Measurements from ENCODE around the gene CCDC33. TPM values are rescaled to one million over a fixed set of nuclear protein-coding genes. Genes with fewer than 3 reads are reported as not detected.

Gene CCDC33
- total RNA-seq, 1 experiment from 2014 or later = 0.77 TPM

DNA sequence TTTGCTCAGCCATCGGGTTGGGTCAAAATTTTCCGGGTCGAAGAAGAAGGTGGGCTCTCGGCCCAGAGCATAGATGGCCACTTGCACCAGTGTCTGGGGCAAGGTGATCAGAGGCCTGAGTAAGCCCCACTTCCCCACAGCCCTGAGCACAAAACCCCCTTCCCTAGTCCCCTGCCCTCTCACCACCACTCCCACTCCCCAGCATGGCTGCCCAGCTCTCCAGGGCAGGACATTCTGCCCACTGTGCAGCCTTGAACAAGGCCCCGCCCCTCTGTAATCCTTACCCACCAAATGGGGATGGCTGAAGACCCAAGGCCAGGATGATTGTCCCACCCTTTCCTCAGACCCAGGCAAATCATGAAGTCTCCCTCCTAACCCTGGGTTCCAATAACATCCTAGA, 102.5 kb downstream of the CCDC33 start:
- Histone ChIP-seq H3K36me3 (ENCODE audit: low read depth, low read length) (no peaks in the 10 kb centered on the region), H4K20me1 (ENCODE audit: low read length) (no peaks in the 10 kb centered on the region), H3K4me1 (ENCODE audit: insufficient read depth, low read length) (peaks cover 9% of the 10 kb centered on the region; the same call in 1 of the 2 replicates), H3K9me2 (replicated peaks; ENCODE audit: low read length) (no peaks in the 10 kb centered on the region), H3K79me2 (ENCODE audit: low read length) (no peaks in the 10 kb centered on the region), H2AFZ (ENCODE audit: low read length) (no peak overlapping the region), H3F3A (ENCODE audit: low read length, unreplicated experiment) (no peaks in the 10 kb centered on the region), H3K27me3 (ENCODE audit: low read length) (no peaks in the 10 kb centered on the region), H3K9me3 (ENCODE audit: low read length) (no peaks in the 10 kb centered on the region), H3K9ac (ENCODE audit: low read length) (no peak overlapping the region), H3K27ac (ENCODE audit: low read length) (no peak overlapping the region), H3K4me2 (ENCODE audit: low read length) (no peak overlapping the region), H3K4me3 (ENCODE audit: low read length) (no peak overlapping the region)
- DNase-seq = no peak
- BruUV-seq (replicated peaks) = no TSS peak
- no peak for ATAC-seq
- ChIA-PET CTCF (no interaction called here), POLR2A (ENCODE audit: unreplicated experiment) (no interaction called here)
- intact Hi-C loops (cut with micrococcal nuclease) = no loop called here
- TF ChIP-seq EZH2phosphoT487 (IDR thresholded peaks at IDR 0.05; ENCODE audit: borderline replicate concordance, low read length) (no peak), EZH2 (IDR thresholded peaks at IDR 0.05; ENCODE audit: low read length, unreplicated experiment) (no peak)
- TF ChIP-seq, protein P1, sequence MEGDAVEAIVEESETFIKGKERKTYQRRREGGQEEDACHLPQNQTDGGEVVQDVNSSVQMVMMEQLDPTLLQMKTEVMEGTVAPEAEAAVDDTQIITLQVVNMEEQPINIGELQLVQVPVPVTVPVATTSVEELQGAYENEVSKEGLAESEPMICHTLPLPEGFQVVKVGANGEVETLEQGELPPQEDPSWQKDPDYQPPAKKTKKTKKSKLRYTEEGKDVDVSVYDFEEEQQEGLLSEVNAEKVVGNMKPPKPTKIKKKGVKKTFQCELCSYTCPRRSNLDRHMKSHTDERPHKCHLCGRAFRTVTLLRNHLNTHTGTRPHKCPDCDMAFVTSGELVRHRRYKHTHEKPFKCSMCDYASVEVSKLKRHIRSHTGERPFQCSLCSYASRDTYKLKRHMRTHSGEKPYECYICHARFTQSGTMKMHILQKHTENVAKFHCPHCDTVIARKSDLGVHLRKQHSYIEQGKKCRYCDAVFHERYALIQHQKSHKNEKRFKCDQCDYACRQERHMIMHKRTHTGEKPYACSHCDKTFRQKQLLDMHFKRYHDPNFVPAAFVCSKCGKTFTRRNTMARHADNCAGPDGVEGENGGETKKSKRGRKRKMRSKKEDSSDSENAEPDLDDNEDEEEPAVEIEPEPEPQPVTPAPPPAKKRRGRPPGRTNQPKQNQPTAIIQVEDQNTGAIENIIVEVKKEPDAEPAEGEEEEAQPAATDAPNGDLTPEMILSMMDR (conservative IDR thresholded peaks at IDR 0.05; ENCODE audit: low read depth, low read length) = no peak

DNA sequence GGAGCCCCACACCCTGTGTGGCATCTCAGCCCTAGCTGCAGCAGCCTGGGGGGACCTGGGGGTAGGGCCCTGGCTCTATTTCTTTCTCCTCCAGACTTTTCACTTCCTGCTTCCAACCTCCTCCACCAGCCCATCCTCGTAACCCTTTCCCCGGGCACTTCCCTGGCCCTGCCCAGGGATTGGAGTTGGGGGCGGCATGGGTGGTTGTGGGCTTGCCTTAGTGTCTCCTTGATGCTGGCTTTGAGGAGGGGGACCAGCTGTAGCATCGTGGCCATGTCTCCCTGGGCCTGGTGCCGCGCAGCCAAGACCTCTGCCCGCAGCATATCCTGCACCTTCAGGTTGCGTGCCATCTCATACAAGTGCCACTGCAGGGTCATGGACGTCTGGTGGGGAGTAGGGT, 103.2 kb downstream of the CCDC33 start:
- Histone ChIP-seq H3K27me3 (ENCODE audit: low read length) (no peaks in the 10 kb centered on the region), H3K4me1 (ENCODE audit: insufficient read depth, low read length) (peaks cover 9% of the 10 kb centered on the region; the same call in 1 of the 2 replicates), H4K20me1 (ENCODE audit: low read length) (no peaks in the 10 kb centered on the region), H3K79me2 (ENCODE audit: low read length) (no peaks in the 10 kb centered on the region), H3K9me2 (replicated peaks; ENCODE audit: low read length) (no peaks in the 10 kb centered on the region), H3F3A (ENCODE audit: low read length, unreplicated experiment) (no peaks in the 10 kb centered on the region), H3K4me3 (ENCODE audit: low read length) (no peak overlapping the region), H3K4me2 (ENCODE audit: low read length) (no peak overlapping the region), H2AFZ (ENCODE audit: low read length) (no peak overlapping the region), H3K9me3 (ENCODE audit: low read length) (no peaks in the 10 kb centered on the region), H3K27ac (ENCODE audit: low read length) (no peak overlapping the region), H3K9ac (ENCODE audit: low read length) (no peak overlapping the region), H3K36me3 (ENCODE audit: low read depth, low read length) (no peaks in the 10 kb centered on the region)
- DNase-seq (no peak), ATAC-seq (no peak)
- TF ChIP-seq, protein P1 (conservative IDR thresholded peaks at IDR 0.05; ENCODE audit: low read depth, low read length) = no peak
- no peak for TF ChIP-seq EZH2 (IDR thresholded peaks at IDR 0.05; ENCODE audit: low read length, unreplicated experiment)
- no peak for TF ChIP-seq EZH2phosphoT487 (IDR thresholded peaks at IDR 0.05; ENCODE audit: borderline replicate concordance, low read length)
- BruUV-seq (replicated peaks) = no TSS peak
- intact Hi-C loops (cut with micrococcal nuclease) = no loop called here
- POLR2A ChIA-PET (ENCODE audit: unreplicated experiment) = no interaction called here
- CTCF ChIA-PET = no interaction called here

DNA sequence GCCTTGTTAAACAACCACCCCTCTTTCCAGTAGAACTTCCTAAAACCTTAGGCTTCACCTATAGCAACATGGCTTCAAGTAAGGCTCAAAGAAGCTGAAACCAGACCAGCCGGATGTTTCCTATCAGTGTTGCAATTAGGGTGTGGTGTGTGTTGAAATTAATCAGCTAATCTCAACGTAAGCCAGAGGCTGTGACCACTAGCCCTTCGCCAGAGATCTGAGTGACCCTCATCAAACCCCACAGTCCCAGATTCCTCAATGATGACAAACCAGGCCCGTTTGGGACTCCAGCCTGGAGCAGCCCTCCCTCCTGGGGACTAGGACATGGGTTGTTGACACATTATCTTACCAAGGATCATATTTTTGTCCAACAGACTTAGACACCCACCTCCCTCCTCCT, 104.0 kb downstream of the CCDC33 start:
- CTCF ChIA-PET = interaction anchor here (0.6 kb wide), 1 partner anchor 143 kb away, joined by 6 read pairs; no protein-coding TSS in a partner anchor
- Histone ChIP-seq H3K79me2 (ENCODE audit: low read length) (no peaks in the 10 kb centered on the region), H3K9me2 (replicated peaks; ENCODE audit: low read length) (no peaks in the 10 kb centered on the region), H3K4me2 (ENCODE audit: low read length) (no peak overlapping the region), H3K4me1 (ENCODE audit: insufficient read depth, low read length) (peaks cover 9% of the 10 kb centered on the region; the same call in 1 of the 2 replicates), H3K9ac (ENCODE audit: low read length) (no peak overlapping the region), H3K27me3 (ENCODE audit: low read length) (no peaks in the 10 kb centered on the region), H3K4me3 (ENCODE audit: low read length) (no peak overlapping the region), H4K20me1 (ENCODE audit: low read length) (no peaks in the 10 kb centered on the region), H3K27ac (ENCODE audit: low read length) (no peak overlapping the region), H3K9me3 (ENCODE audit: low read length) (no peaks in the 10 kb centered on the region), H3F3A (ENCODE audit: low read length, unreplicated experiment) (no peaks in the 10 kb centered on the region), H3K36me3 (ENCODE audit: low read depth, low read length) (no peaks in the 10 kb centered on the region), H2AFZ (ENCODE audit: low read length) (no peak overlapping the region)
- intact Hi-C loops (cut with micrococcal nuclease) = no loop called here
- ATAC-seq (no peak), DNase-seq (peak; percentile 41)
- no TSS peak for BruUV-seq (replicated peaks)
- POLR2A ChIA-PET (ENCODE audit: unreplicated experiment) = no interaction called here
- TF ChIP-seq, protein P1 (conservative IDR thresholded peaks at IDR 0.05; ENCODE audit: low read depth, low read length) = no peak

Data from PC-3 (cell line).